Muscle layer of duodenum (tissue), 2 donors: Measurements from ENCODE around the gene LRRTM3.

Source experiments
- H3K27ac ChIP-seq: one replicate; pipeline ENCODE4 v1.7.0; 2013; ENCODE audit warnings: mild to moderate bottlenecking, low read length
- H3K27me3 ChIP-seq: one replicate; pipeline ENCODE4 v1.7.0; 2013; ENCODE audit warnings: low read depth, mild to moderate bottlenecking, control low read depth, low read length
- H3K36me3 ChIP-seq, 2 donors: one replicate each; pipeline ENCODE4 v1.7.0; 2013; ENCODE audit warnings: low read length in 2 of 2, control low read depth in 1 of 2, mild to moderate bottlenecking in 1 of 2; ENCODE audit not compliant: insufficient read depth in 2 of 2, control insufficient read depth in 1 of 2
- H3K4me1 ChIP-seq, 2 donors: one replicate each; pipeline ENCODE4 v1.7.0; 2013; ENCODE audit warnings: low read length in 2 of 2, mild to moderate bottlenecking in 2 of 2, control low read depth in 1 of 2, moderate library complexity in 1 of 2; ENCODE audit not compliant: insufficient read depth in 2 of 2, control insufficient read depth in 1 of 2
- H3K4me3 ChIP-seq, 2 donors: one replicate each; pipeline ENCODE4 v1.7.0; 2013; ENCODE audit warnings: low read length in 2 of 2, low read depth in 1 of 2, mild to moderate bottlenecking in 1 of 2
- H3K9me3 ChIP-seq, 2 donors: one replicate each; pipeline ENCODE4 v1.7.0; 2013; ENCODE audit warnings: low read length in 2 of 2, control low read depth in 1 of 2, mild to moderate bottlenecking in 1 of 2; ENCODE audit not compliant: control insufficient read depth in 1 of 2
- donor health status: healthy.

Gene LRRTM3

DNA sequence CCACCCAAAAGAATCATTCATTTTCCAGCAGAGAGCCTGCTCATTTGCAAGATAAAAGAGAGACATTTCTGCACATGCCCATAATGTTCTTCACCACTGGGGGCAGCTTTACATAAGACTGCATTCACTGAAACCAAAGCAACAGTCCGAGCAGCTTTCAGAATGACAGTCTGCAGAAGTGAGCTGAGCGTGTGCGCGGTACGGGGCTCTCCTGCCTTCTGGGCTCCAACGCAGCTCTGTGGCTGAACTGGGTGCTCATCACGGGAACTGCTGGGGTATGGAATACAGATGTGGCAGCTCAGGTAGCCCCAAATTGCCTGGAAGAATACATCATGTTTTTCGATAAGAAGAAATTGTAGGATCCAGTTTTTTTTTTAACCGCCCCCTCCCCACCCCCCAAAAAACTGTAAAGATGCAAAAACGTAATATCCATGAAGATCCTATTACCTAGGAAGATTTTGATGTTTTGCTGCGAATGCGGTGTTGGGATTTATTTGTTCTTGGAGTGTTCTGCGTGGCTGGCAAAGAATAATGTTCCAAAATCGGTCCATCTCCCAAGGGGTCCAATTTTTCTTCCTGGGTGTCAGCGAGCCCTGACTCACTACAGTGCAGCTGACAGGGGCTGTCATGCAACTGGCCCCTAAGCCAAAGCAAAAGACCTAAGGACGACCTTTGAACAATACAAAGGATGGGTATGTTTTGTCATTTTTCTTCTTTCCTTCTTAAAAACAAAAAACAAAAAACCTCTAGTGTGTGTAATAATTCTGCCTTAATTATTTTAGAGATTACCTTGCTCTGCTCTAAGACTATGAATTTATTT lies at the start of gene LRRTM3:
TSS of gene LRRTM3 (plus strand) at position 141 of the 820 bp plus-strand sequence.
- Histone ChIP-seq H3K9me3 (no peaks in the 10 kb centered on the region), H3K27ac (no peak within 1 kb of the TSS), H3K4me1 (peaks cover 0 to 17% of the 10 kb centered on the region in 2 donors), H3K36me3 (no peaks in the 10 kb centered on the region), H3K27me3 (peaks cover 27% of the 10 kb centered on the region), H3K4me3 (peak within 1 kb of the TSS; percentile 19 to 45)

DNA sequence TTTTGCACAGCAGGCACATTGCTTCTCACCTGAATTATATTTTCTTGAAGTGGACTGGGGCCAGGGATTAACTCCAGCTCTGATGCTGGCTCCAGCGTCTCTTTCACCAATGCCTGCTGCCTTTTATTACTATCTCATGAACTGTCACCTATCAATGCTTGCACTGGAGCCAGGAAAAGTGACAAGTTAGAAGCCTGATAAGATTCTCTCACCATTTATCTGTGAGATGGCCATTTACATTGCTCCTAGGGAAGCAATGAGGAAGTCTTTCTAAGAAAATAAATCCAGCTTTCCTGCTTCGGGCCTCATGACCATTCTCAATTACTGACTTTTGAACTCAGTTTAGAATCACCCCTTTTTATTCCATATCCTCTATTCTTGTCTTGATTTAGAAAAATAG lies 48.5 kb upstream of the LRRTM3 start:
- no peak overlapping the region for H3K4me3 ChIP-seq
- no peaks in the 10 kb centered on the region for H3K9me3 ChIP-seq
- H3K27me3 ChIP-seq = no peaks in the 10 kb centered on the region
- no peak overlapping the region for H3K27ac ChIP-seq
- H3K4me1 ChIP-seq = no peaks in the 10 kb centered on the region
- H3K36me3 ChIP-seq = no peaks in the 10 kb centered on the region

DNA sequence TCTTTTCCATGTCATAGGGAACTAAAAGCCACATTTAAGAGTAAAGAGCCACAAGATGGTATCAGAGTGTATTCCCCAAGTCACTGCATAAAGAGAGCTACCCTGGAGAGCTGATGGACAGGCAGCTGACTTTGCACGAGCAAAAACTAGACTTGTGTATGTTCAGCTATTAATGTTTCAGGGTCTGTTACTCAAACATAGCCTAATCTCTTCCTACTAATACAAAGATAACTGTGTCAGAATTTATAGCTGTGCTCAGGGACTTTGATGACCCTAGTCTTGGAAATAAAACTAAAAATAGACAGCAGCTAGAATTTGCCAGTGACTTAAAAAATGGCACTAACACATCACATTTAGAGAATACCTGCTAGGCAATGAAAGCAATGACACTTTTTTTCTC lies 45.5 kb upstream of the LRRTM3 start:
- Histone ChIP-seq H3K27ac (no peak overlapping the region), H3K4me3 (no peak overlapping the region), H3K36me3 (no peaks in the 10 kb centered on the region), H3K9me3 (no peaks in the 10 kb centered on the region), H3K27me3 (no peaks in the 10 kb centered on the region), H3K4me1 (no peaks in the 10 kb centered on the region)

DNA sequence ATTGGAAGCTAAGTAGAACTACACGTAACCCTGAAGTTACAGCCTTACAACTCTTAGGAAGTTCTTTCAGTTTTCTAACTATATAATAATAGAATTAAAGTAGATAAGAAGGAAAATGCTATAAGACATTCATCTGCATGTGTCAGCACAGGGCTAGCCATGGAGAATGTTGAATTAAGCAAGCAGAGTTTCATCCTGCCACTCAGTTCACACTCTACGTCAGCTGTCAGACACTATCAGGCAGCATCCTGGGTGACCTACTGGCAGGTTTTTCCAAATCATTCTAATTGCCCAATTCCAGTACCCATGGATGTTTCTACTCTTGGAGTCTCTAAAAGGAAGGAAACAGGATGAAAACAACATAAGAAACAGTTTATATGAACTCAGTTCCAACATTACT lies 45.0 kb upstream of the LRRTM3 start:
- H3K4me3 ChIP-seq = no peak overlapping the region
- no peak overlapping the region for H3K27ac ChIP-seq
- no peaks in the 10 kb centered on the region for H3K27me3 ChIP-seq
- no peaks in the 10 kb centered on the region for H3K36me3 ChIP-seq
- no peaks in the 10 kb centered on the region for H3K4me1 ChIP-seq
- H3K9me3 ChIP-seq = no peaks in the 10 kb centered on the region

DNA sequence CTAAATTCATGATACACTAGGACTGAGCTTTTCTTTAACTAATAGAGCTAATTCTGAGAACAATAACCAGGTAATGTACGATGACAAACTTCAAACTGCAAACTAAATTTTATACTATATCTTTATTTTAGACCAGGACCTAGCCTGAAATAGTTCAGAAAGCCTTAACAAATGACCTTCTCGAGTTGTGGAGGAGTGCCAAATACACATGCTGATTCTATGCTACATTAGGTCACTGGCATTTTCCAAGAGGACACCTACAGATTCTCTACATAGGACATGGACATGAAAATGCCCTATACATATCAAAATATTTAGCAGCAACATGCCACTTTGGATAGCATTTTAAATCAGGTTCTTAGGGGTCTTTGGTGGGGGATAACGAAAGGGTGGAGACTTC lies 44.0 kb upstream of the LRRTM3 start:
- Histone ChIP-seq H3K36me3 (no peaks in the 10 kb centered on the region), H3K27ac (no peak overlapping the region), H3K9me3 (no peaks in the 10 kb centered on the region), H3K27me3 (no peaks in the 10 kb centered on the region), H3K4me3 (no peak overlapping the region), H3K4me1 (no peaks in the 10 kb centered on the region)

DNA sequence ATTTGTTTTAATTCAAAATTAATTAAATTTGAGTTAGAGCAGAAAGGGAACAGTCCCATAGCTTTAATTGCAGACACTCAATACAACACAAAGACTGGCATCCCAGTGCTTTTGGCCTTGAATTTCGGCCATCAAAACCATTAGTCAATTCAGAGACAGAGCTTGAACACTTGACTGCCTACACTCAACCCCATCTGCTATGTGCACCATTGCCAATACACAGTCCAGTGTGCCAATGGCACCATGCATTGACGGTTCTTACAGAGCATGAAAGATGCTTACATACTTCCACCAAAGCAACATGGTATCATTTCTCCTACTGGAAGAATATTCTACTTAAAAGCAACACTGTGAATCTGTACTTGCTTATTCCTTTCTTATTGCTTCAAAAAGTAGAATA lies 43.6 kb upstream of the LRRTM3 start:
- Histone ChIP-seq H3K27ac (no peak overlapping the region), H3K27me3 (no peaks in the 10 kb centered on the region), H3K4me3 (no peak overlapping the region), H3K36me3 (no peaks in the 10 kb centered on the region), H3K9me3 (no peaks in the 10 kb centered on the region), H3K4me1 (no peaks in the 10 kb centered on the region)

DNA sequence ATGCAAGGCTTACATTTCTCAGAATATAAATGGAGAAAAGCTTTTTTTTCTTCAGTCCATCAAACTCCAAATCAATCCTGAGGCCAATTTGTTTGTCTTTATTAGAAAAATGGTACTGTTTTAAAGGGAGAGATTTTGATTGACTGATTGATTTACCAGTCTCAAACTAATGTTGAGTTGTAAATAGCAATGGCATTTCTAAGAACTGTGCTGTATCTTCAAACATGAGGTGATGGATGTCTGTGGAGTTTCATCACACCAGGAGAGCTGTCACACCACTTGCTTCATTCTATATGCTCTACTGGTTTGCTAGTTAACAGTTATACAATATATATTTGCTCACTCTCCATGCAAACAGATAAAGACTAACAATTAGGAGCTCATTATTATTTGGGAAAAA lies 39.0 kb upstream of the LRRTM3 start:
- no peaks in the 10 kb centered on the region for H3K9me3 ChIP-seq
- no peak overlapping the region for H3K4me3 ChIP-seq
- H3K27ac ChIP-seq = no peak overlapping the region
- H3K36me3 ChIP-seq = no peaks in the 10 kb centered on the region
- no peaks in the 10 kb centered on the region for H3K4me1 ChIP-seq
- no peaks in the 10 kb centered on the region for H3K27me3 ChIP-seq

DNA sequence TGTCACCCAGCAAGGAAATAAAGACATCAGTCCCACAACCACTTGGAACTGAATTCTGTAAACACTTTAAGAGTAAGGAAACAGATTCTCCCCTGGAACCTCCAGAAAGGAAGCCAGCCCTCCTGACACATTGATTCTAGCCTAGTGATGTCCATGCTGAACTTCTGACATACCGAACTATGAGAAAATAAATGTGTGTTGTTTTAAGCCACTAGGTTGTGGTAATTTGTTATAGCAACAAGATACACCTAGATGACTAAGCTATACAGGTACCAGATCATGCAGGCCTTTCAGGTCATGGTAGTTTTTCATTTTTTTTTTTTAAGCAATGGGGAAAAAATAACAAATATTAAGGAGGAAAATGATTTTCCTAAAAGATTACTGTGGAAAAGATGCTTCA lies 37.6 kb upstream of the LRRTM3 start:
- Histone ChIP-seq H3K9me3 (no peaks in the 10 kb centered on the region), H3K27me3 (no peaks in the 10 kb centered on the region), H3K4me1 (no peaks in the 10 kb centered on the region), H3K4me3 (no peak overlapping the region), H3K27ac (no peak overlapping the region), H3K36me3 (no peaks in the 10 kb centered on the region)

DNA sequence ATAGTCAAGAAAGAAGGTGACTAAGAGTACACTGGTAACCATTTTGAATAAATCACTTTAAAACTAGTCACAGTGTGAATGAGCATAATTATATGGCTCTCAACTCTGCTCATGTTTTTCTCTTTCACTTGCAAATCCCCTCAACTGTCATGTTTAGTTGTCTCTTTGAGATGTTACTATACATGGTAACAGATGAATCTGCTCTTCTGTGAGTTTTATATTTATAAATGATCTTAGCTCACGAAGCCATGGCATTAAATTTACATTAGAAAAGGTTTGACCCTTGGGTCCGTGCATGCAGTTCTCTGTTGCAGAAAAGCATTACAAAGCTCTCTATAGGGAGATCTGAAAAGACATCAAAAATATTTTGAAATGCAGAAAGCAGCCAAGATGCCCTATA lies 33.0 kb upstream of the LRRTM3 start:
- Histone ChIP-seq H3K4me3 (no peak overlapping the region), H3K36me3 (no peaks in the 10 kb centered on the region), H3K27ac (no peak overlapping the region)

DNA sequence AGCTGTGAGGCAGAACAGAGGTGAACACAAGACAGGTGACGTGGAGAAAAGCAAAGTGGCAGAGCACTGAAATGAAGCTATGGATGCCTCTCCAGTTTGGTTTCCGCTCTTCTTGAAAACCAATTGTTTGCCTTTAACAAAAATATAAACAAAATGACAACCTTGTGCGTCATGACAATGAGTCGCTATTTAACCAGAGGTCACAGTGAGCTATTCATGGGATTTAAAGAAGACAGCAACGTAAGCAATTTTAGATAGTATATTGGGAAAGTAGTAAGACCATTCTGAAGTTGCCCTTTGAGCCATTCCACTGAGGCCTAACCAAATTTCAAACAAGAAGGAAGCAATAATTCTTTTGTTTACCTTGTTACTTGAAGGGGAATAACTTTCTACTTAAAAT lies 15.2 kb upstream of the LRRTM3 start:
- H3K9me3 ChIP-seq = no peaks in the 10 kb centered on the region
- no peak overlapping the region for H3K27ac ChIP-seq
- H3K4me3 ChIP-seq = no peak overlapping the region
- no peaks in the 10 kb centered on the region for H3K4me1 ChIP-seq
- no peaks in the 10 kb centered on the region for H3K27me3 ChIP-seq
- no peaks in the 10 kb centered on the region for H3K36me3 ChIP-seq

More for the DNA sequence above, 33.0 kb upstream of the LRRTM3 start:
- Histone ChIP-seq H3K4me1 (no peaks in the 10 kb centered on the region), H3K9me3 (peaks cover 0 to 1% of the 10 kb centered on the region in 2 donors), H3K27me3 (no peaks in the 10 kb centered on the region)

DNA sequence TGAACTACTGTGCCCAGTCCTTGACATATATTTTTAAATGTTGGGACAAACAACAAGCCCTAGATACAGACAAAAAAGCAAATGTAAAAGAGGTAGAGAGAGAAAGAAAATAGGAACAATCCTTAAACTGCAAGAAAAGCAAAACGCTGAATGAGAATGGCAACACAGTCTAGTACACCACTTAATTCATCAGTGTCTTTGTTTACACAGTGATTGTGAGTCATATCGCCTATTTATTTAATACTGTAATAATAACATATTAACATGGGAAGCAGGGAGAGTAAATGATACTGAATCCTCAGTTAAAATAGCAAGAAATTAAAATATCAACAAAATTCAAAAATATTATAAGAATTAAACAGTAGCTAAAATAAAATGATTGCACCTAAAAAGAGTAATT lies 9.8 kb upstream of the LRRTM3 start:
- Histone ChIP-seq H3K9me3 (no peaks in the 10 kb centered on the region), H3K4me1 (no peaks in the 10 kb centered on the region), H3K36me3 (no peaks in the 10 kb centered on the region), H3K27ac (no peak overlapping the region), H3K4me3 (no peak overlapping the region), H3K27me3 (no peaks in the 10 kb centered on the region)

DNA sequence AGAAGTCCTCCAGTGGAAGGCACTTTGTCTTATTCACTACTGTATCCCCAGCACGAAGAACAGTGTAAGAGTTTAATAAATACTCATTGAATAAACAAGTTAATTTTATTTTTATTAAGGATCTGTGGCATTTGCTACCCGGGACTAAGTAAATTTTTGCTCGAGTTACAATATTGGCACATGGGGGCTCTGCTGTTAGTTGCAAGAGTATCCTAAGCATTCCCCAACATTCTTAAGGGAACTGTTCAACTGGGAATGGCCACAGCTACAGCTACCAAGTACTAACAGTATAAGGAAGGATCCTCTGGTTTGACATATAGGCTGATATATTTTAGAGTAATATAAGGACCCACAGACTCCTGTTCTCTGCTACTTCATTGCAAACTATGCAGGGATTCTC lies 8.7 kb upstream of the LRRTM3 start:
- Histone ChIP-seq H3K27ac (no peak overlapping the region), H3K27me3 (no peaks in the 10 kb centered on the region), H3K9me3 (no peaks in the 10 kb centered on the region), H3K36me3 (no peaks in the 10 kb centered on the region), H3K4me1 (no peaks in the 10 kb centered on the region), H3K4me3 (no peak overlapping the region)
